ENCODE results near the gene NXT1. TPM values are rescaled to one million over a fixed set of nuclear protein-coding genes. Genes with fewer than 3 reads are reported as not detected.

The NXT1 gene
- total and polyA plus RNA-seq, 2 donors from 2014 or later, result 17.6 to 21.4 TPM

GRCh38 chr20:23332467-23332866 lies 18.1 kb upstream of the NXT1 start:
- Histone ChIP-seq H3K27me3 (ENCODE audit: control insufficient read depth, insufficient read depth, low read length) (no peaks in the 10 kb centered on the region), H3K27ac (ENCODE audit: low read depth in 2 of 2, low read length in 2 of 2) (no peak overlapping the region), H3K9ac (ENCODE audit: low read length in 3 of 3) (no peak overlapping the region), H3K4me3 (ENCODE audit: low read length in 3 of 3) (no peak overlapping the region), H3K4me1 (ENCODE audit: control insufficient read depth in 2 of 3, insufficient read depth in 2 of 3, low read depth in 1 of 3, low read length in 3 of 3) (no peaks in the 10 kb centered on the region), H3K9me3 (ENCODE audit: control insufficient read depth in 2 of 3, insufficient read depth in 1 of 3, low read length in 3 of 3) (no peaks in the 10 kb centered on the region), H3K36me3 (ENCODE audit: control insufficient read depth in 2 of 3, insufficient read depth in 3 of 3, low read length in 3 of 3) (no peaks in the 10 kb centered on the region)
- DNase-seq (no peak), FAIRE-seq (no peak)
- intact Hi-C loops (cut with DNase I), result no loop called here
- TF ChIP-seq CTCF (IDR thresholded peaks at IDR 0.05; ENCODE audit: borderline replicate concordance, extremely low read depth, insufficient read depth), result no peak

- DNase-seq, result no peak
- H3K9me3 ChIP-seq (ENCODE audit: control insufficient read depth in 2 of 3, insufficient read depth in 1 of 3, low read length in 3 of 3), result no peaks in the 10 kb centered on the region
- no peak for FAIRE-seq
- H3K9ac ChIP-seq (ENCODE audit: low read length in 3 of 3), result no peak overlapping the region
- no peak overlapping the region for H3K27ac ChIP-seq (ENCODE audit: low read depth in 2 of 2, low read length in 2 of 2)
- TF ChIP-seq CTCF (IDR thresholded peaks at IDR 0.05; ENCODE audit: borderline replicate concordance, extremely low read depth, insufficient read depth), result no peak
- no peaks in the 10 kb centered on the region for H3K4me1 ChIP-seq (ENCODE audit: control insufficient read depth in 2 of 3, insufficient read depth in 2 of 3, low read depth in 1 of 3, low read length in 3 of 3)
- no peak overlapping the region for H3K4me3 ChIP-seq (ENCODE audit: low read length in 3 of 3)
- intact Hi-C loops (cut with DNase I), result no loop called here
- no peaks in the 10 kb centered on the region for H3K36me3 ChIP-seq (ENCODE audit: control insufficient read depth in 2 of 3, insufficient read depth in 3 of 3, low read length in 3 of 3)
- H3K27me3 ChIP-seq (ENCODE audit: control insufficient read depth, insufficient read depth, low read length), result no peaks in the 10 kb centered on the region
Measured at GRCh38 chr20:23334111-23334510, 16.5 kb upstream of the NXT1 start.

GRCh38 chr20:23335521-23335920 lies 15.1 kb upstream of the NXT1 start:
- Histone ChIP-seq H3K9me3 (ENCODE audit: control insufficient read depth in 2 of 3, insufficient read depth in 1 of 3, low read length in 3 of 3) (no peaks in the 10 kb centered on the region), H3K4me1 (ENCODE audit: control insufficient read depth in 2 of 3, insufficient read depth in 2 of 3, low read depth in 1 of 3, low read length in 3 of 3) (no peaks in the 10 kb centered on the region), H3K36me3 (ENCODE audit: control insufficient read depth in 2 of 3, insufficient read depth in 3 of 3, low read length in 3 of 3) (no peaks in the 10 kb centered on the region), H3K27me3 (ENCODE audit: control insufficient read depth, insufficient read depth, low read length) (no peaks in the 10 kb centered on the region), H3K9ac (ENCODE audit: low read length in 3 of 3) (no peak overlapping the region), H3K27ac (ENCODE audit: low read depth in 2 of 2, low read length in 2 of 2) (no peak overlapping the region), H3K4me3 (ENCODE audit: low read length in 3 of 3) (no peak overlapping the region)
- DNase-seq (no peak), FAIRE-seq (no peak)
- no peak for TF ChIP-seq CTCF (IDR thresholded peaks at IDR 0.05; ENCODE audit: borderline replicate concordance, extremely low read depth, insufficient read depth)
- intact Hi-C loops (cut with DNase I), result no loop called here

GRCh38 chr20:23336476-23336875 lies 14.1 kb upstream of the NXT1 start:
- no peaks in the 10 kb centered on the region for H3K27me3 ChIP-seq (ENCODE audit: control insufficient read depth, insufficient read depth, low read length)
- H3K27ac ChIP-seq (ENCODE audit: low read depth in 2 of 2, low read length in 2 of 2), result no peak overlapping the region
- H3K9ac ChIP-seq (ENCODE audit: low read length in 3 of 3), result no peak overlapping the region
- H3K4me1 ChIP-seq (ENCODE audit: control insufficient read depth in 2 of 3, insufficient read depth in 2 of 3, low read depth in 1 of 3, low read length in 3 of 3), result no peaks in the 10 kb centered on the region
- intact Hi-C loops (cut with DNase I), result no loop called here
- FAIRE-seq, result no peak
- DNase-seq, result no peak
- H3K4me3 ChIP-seq (ENCODE audit: low read length in 3 of 3), result no peak overlapping the region
- no peak for TF ChIP-seq CTCF (IDR thresholded peaks at IDR 0.05; ENCODE audit: borderline replicate concordance, extremely low read depth, insufficient read depth)
- no peaks in the 10 kb centered on the region for H3K9me3 ChIP-seq (ENCODE audit: control insufficient read depth in 2 of 3, insufficient read depth in 1 of 3, low read length in 3 of 3)
- no peaks in the 10 kb centered on the region for H3K36me3 ChIP-seq (ENCODE audit: control insufficient read depth in 2 of 3, insufficient read depth in 3 of 3, low read length in 3 of 3)
